ENCODE results near the gene GATC. TPM values are rescaled to one million over a fixed set of nuclear protein-coding genes. Genes with fewer than 3 reads are reported as not detected.

The GATC gene
- total RNA-seq, 2 donors from 2014 or later = 16.9 to 24.1 TPM

DNA sequence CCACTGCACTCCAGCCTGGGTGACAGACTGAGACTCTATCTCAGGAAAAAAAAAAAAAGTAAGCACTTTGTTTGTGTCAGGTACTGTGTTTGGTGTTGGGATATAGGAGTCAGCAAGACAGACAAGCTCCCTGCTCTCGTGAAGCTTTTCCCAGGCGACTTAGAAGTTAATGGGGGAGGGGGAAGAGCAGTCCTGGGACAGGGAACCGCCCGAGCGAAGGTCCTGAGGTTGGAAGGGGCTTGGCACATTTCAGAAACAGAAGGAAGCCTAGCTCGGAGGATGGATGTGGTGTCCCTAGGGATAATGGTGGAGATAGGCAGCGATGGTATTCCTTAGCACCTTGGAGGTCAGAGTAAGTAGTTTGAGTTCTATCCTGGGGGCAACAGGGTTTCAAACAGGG is 16.9 kb upstream of the GATC start:
- no peak overlapping the region for H3K27ac ChIP-seq
- ATAC-seq = no peak
- no peak for DNase-seq

DNA sequence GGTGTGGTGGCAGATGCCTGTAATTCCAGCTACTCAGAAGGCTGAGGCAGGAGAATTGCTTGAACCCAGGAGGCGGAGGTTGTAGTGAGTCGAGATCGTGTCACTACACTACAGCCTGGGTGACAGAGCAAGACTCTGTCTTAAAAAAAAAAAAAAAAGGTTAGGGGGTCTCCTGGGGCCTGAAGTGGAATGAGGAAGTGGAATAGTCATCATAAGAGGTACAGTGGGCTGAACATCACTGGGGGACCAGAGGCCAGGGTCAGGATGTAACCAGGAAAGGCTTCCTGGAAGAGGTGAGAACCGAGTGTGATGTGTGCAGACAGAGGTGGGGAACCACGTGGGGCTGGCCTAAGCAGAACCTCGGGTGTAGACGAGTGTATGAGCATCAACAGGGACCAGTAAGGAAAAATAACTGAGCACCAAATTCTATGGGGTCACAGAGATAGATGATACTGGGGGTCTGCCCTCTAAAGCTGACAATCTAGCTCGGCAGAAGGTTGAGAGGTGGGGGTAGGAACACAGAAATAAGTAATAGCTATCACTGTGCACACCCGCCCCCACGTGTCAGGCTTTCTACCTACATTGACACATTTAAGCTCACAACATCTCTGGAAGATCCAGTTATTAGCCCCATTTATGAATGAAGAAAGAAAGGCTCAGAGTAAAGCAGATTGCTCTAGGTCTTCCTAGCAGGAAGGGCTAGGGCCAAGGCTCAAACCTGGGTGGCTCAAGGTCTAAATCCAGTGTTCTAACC is 13.3 kb upstream of the GATC start:
- 51 to 55% methylated on average over 10 of the region's 10 CpGs for WGBS, 2 donors

More for the DNA sequence above, 16.9 kb upstream of the GATC start:
- Histone ChIP-seq H3K36me3 (replicated peaks in 1 of 2; ENCODE audit: insufficient read depth in 1 of 2, low read depth in 2 of 2) (no peaks in the 10 kb centered on the region), H3K4me1 (no peaks in the 10 kb centered on the region), H3K27me3 (no peaks in the 10 kb centered on the region), H3K9me3 (no peaks in the 10 kb centered on the region), H3K4me3 (no peak overlapping the region)
- WGBS, 2 donors = 81% methylated on average over 7 of the region's 7 CpGs
- intact Hi-C loops (cut with DNase I) = no loop called here
- TF ChIP-seq, protein P1, sequence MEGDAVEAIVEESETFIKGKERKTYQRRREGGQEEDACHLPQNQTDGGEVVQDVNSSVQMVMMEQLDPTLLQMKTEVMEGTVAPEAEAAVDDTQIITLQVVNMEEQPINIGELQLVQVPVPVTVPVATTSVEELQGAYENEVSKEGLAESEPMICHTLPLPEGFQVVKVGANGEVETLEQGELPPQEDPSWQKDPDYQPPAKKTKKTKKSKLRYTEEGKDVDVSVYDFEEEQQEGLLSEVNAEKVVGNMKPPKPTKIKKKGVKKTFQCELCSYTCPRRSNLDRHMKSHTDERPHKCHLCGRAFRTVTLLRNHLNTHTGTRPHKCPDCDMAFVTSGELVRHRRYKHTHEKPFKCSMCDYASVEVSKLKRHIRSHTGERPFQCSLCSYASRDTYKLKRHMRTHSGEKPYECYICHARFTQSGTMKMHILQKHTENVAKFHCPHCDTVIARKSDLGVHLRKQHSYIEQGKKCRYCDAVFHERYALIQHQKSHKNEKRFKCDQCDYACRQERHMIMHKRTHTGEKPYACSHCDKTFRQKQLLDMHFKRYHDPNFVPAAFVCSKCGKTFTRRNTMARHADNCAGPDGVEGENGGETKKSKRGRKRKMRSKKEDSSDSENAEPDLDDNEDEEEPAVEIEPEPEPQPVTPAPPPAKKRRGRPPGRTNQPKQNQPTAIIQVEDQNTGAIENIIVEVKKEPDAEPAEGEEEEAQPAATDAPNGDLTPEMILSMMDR (IDR thresholded peaks at IDR 0.05) = no peak

DNA sequence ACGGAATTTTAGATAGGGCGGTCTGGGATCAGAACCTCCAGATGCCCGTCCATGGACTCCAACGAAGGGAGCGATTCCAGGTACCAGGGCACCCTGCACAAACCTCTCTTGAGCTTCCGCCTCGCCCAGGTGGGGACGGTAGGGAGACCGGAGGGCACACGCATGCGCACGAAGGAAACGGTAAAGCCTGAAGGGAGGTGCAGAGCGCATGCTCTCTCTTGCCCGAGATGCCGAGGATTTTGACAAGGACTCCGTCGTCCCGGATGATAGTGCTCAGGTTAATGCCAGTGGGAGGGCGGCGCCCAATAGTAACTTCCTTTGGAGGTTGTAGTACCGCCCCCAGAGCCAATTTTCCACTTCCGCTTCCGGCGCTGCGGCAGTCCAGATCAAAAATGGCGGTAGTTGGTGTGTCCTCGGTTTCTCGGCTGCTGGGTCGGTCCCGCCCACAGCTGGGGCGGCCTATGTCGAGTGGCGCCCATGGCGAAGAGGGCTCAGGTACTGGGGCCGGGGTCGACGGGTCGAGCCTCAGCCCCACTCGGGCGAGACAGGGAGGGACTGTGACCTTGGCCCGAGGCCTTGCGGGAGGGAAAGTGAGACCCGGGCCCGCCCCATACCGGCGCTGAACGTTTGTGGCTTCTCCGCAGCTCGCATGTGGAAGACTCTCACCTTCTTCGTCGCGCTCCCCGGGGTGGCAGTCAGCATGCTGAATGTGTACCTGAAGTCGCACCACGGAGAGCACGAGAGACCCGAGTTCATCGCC is 8.3 kb upstream of the GATC start, which contains the start of gene COX6A1:
COX6A1 (plus strand) TSS at position 379 of the 760 bp plus-strand sequence; CDS start at position 393, 14 bp downstream.
- Histone ChIP-seq H3K9me3 (no peaks in the 10 kb centered on the region), H3K27ac (peak within 1 kb of the TSS; percentile 52 to 86 (median 70)), H3K4me1 (peaks cover 17% of the 10 kb centered on the region), H3K36me3 (replicated peaks in 1 of 2; ENCODE audit: insufficient read depth in 1 of 2, low read depth in 2 of 2) (peaks cover 0 to 2% of the 10 kb centered on the region in 2 donors), H3K27me3 (no peaks in the 10 kb centered on the region), H3K4me3 (peak within 1 kb of the TSS; percentile 71 to 89)
- WGBS, 2 donors = 0% methylated on average over 9 to 59 of the region's 59 CpGs
- DNase-seq = peak; percentile 95 to 99 (median 98)
- TF ChIP-seq, protein P1 (IDR thresholded peaks at IDR 0.05) = peak in 4 of 7 experiments; percentile 22 to 33 (median 26)
- peak; percentile 22 to 67 (median 67) for TF ChIP-seq POLR2A (IDR thresholded peaks at IDR 0.05)
- intact Hi-C loops (cut with DNase I) = no loop called here
- peak; percentile 97 for ATAC-seq

More for the DNA sequence above, 13.3 kb upstream of the GATC start:
- TF ChIP-seq, protein P1 (IDR thresholded peaks at IDR 0.05) = no peak
- Histone ChIP-seq H3K27me3 (no peaks in the 10 kb centered on the region), H3K4me1 (no peaks in the 10 kb centered on the region), H3K4me3 (no peak overlapping the region), H3K36me3 (replicated peaks in 1 of 2; ENCODE audit: insufficient read depth in 1 of 2, low read depth in 2 of 2) (no peaks in the 10 kb centered on the region), H3K9me3 (no peaks in the 10 kb centered on the region), H3K27ac (no peak overlapping the region)
- intact Hi-C loops (cut with DNase I) = loop anchor here (5.0 kb wide), 2 partner anchors 76 to 91 kb away; no protein-coding TSS in a partner anchor
- ATAC-seq (no peak), DNase-seq (no peak)

DNA sequence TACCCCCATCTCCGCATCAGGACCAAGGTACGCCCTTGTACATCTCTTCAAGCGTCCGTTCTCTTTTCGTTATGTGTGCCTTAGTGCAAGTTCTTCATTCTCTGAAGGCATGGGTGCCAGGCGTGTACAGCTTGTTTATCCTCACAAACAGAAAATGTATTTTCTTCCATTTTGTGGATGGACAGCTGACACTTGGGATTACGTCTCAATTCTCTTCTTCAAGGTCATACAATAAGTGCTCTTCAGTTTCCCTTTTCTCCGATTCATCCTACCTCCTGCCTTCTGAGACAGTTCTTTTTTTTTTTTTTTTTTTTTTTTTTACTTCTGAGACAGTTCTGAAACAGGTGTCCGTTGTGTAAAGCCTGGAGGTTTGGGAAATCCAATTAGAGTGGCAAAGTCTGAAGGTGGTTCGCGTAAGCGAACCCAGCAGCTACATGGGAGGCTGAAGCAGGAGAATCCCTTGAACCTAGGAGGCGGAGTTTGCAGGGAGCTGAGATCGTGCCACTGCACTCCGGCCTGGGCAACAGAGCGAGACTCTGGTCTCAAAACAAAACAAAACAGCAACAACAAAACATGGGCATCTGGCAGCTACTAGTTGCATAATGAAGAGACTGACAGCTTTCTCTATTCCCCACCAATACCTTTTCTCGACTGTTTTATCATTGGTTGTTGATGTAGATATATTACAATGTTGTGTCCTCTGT is 7.6 kb upstream of the GATC start:
- ATAC-seq = no peak
- TF ChIP-seq, protein P1 (IDR thresholded peaks at IDR 0.05) = no peak
- no peak for TF ChIP-seq POLR2A (IDR thresholded peaks at IDR 0.05)
- Histone ChIP-seq H3K27ac (peak overlapping the region in 3 of 4 donors; percentile 67 to 86 (median 72)), H3K27me3 (no peaks in the 10 kb centered on the region), H3K4me1 (peaks cover 17% of the 10 kb centered on the region), H3K9me3 (no peaks in the 10 kb centered on the region), H3K4me3 (peak overlapping the region; percentile 71 to 89), H3K36me3 (replicated peaks in 1 of 2; ENCODE audit: insufficient read depth in 1 of 2, low read depth in 2 of 2) (peaks cover 0 to 2% of the 10 kb centered on the region in 2 donors)
- intact Hi-C loops (cut with DNase I) = no loop called here
- 20 to 21% methylated on average over 17 of the region's 17 CpGs for WGBS, 2 donors
- DNase-seq = no peak

Measured in body of pancreas (tissue), 4 donors.